Vagina (tissue), 2 donors: ENCODE measurements around the gene CHN2.

ENCODE experiments used
- POLR2A ChIP-seq, 2 donors: fragments of 450-650 bp; IDR thresholded peaks; one replicate each; pipeline ENCODE4 v1.6.1; 2017; ENCODE audit warnings: antibody characterized with exemption in 2 of 2, mild to moderate bottlenecking in 2 of 2, moderate library complexity in 2 of 2
- POLR2AphosphoS5 ChIP-seq, 2 donors: sonication (generic); formaldehyde crosslinking; IDR thresholded peaks; one replicate each; pipeline ENCODE4 v1.9.0; 2017; ENCODE audit warnings: antibody characterized with exemption in 2 of 2, mild to moderate bottlenecking in 2 of 2, low read depth in 1 of 2; ENCODE audit not compliant: insufficient read depth in 1 of 2
- TF ChIP-seq, protein P1 (sequence below), 3 experiments: fragments of 450-650 bp in 2 of 3; fragments of 200-600 bp in 1 of 3; sonication (generic) in 1 of 3; IDR thresholded peaks; one replicate each; pipeline ENCODE4 v1.5.1; 2017 to 2019; ENCODE audit warnings: antibody characterized with exemption in 3 of 3, mild to moderate bottlenecking in 2 of 3, moderate library complexity in 2 of 3

DNA sequence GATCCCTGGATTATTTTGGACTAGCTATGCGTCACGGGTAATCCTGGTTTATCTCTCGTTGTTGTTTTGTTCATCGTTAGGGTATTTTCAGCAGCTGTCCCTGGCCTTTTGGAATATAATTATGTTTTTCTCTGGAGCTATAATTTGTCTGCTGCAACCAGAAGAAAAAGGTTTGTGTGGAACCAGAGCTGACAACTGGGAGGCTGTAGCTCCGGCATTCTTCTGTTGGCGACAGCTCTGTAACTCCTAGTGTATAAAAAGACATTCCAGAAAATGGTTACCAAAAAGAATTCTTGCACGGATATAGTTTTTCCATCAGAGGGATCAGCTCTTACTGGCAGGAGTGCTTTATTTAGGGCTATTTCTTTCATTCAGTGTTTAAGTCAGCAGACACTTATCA, 238.1 kb downstream of the CHN2 start:
- TF ChIP-seq, protein P1, sequence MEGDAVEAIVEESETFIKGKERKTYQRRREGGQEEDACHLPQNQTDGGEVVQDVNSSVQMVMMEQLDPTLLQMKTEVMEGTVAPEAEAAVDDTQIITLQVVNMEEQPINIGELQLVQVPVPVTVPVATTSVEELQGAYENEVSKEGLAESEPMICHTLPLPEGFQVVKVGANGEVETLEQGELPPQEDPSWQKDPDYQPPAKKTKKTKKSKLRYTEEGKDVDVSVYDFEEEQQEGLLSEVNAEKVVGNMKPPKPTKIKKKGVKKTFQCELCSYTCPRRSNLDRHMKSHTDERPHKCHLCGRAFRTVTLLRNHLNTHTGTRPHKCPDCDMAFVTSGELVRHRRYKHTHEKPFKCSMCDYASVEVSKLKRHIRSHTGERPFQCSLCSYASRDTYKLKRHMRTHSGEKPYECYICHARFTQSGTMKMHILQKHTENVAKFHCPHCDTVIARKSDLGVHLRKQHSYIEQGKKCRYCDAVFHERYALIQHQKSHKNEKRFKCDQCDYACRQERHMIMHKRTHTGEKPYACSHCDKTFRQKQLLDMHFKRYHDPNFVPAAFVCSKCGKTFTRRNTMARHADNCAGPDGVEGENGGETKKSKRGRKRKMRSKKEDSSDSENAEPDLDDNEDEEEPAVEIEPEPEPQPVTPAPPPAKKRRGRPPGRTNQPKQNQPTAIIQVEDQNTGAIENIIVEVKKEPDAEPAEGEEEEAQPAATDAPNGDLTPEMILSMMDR (IDR thresholded peaks at IDR 0.05), result no peak
- TF ChIP-seq POLR2AphosphoS5 (IDR thresholded peaks at IDR 0.05; ENCODE audit: insufficient read depth in 1 of 2, low read depth in 1 of 2) (no peak), POLR2A (IDR thresholded peaks at IDR 0.05) (no peak)
